Lower leg skin (tissue), 4 donors: ENCODE data around the gene SEC14L1. TPM values are rescaled to one million over a fixed set of nuclear protein-coding genes. Genes with fewer than 3 reads are reported as not detected.

ENCODE experiments used
- DNase-seq, 2 donors: peaks; one replicate each; pipeline ENCODE4 v3.0.0-alpha.2; 2019; ENCODE audit warnings: low spot score in 2 of 2
- H3K4me3 ChIP-seq: fragments of 200-600 bp; sonication (generic); 2 replicates; pipeline ENCODE4 v1.5.1; 2017; ENCODE audit warnings: mild to moderate bottlenecking, low read depth; ENCODE audit not compliant: poor library complexity, severe bottlenecking
- POLR2A ChIP-seq, 2 donors: fragments of 450-650 bp; IDR thresholded peaks; one replicate each; pipeline ENCODE4 v1.6.1; 2016 to 2017; ENCODE audit warnings: antibody characterized with exemption in 2 of 2, mild to moderate bottlenecking in 1 of 2, moderate library complexity in 1 of 2
- WGBS, 2 donors: methylation state at CpG; one replicate each; pipeline ENCODE4 v1.1.5; 2018; 5-methylcytosine and 5-hydroxymethylcytosine counted together
- intact Hi-C: fragments of 100-400 bp; cut with DNase I; formaldehyde crosslinking; loops from one replicate; pipeline ENCODE4 v1.15.0; 2023; ENCODE audit warnings: low total_unique reads
- total RNA-seq, 4 donors: library from RNA; depleted of rRNA; stranded (reverse); fragments of >200 nt; gene quantifications; one replicate each; pipeline ENCODE4 v1.1.0, GENCODE V29; 2016
- TF ChIP-seq, protein P1 (sequence below), 3 donors: fragments of 450-650 bp; IDR thresholded peaks; one replicate each; pipeline ENCODE4 v1.5.1; 2016; ENCODE audit warnings: antibody characterized with exemption in 3 of 3, mild to moderate bottlenecking in 3 of 3, moderate library complexity in 2 of 3

SEC14L1 gene
- total RNA-seq, 4 donors from 2014 or later = 19.1 to 59.5 (median 46.3) TPM

DNA sequence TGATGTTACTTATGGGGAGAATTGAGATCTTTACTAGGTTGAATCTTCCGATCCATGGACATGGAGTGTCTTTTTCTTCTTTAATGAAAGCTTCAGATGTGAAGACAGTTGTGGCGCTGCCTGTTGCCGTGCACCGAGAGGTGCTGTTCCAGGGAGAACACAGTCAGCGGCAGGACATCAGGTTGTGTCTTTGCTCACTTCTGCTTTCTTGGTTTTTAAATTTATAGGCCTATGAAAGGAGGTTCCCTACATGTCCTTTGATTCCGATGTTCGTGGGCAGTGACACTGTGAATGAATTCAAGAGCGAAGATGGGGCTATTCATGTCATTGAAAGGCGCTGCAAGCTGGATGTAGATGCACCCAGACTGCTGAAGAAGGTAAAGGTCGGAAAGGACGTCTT is 49.8 kb downstream of the SEC14L1 start:
- 88 to 92% methylated on average over 11 of the region's 11 CpGs for WGBS, 2 donors
- no peak overlapping the region for H3K4me3 ChIP-seq
- DNase-seq = no peak
- TF ChIP-seq, protein P1, sequence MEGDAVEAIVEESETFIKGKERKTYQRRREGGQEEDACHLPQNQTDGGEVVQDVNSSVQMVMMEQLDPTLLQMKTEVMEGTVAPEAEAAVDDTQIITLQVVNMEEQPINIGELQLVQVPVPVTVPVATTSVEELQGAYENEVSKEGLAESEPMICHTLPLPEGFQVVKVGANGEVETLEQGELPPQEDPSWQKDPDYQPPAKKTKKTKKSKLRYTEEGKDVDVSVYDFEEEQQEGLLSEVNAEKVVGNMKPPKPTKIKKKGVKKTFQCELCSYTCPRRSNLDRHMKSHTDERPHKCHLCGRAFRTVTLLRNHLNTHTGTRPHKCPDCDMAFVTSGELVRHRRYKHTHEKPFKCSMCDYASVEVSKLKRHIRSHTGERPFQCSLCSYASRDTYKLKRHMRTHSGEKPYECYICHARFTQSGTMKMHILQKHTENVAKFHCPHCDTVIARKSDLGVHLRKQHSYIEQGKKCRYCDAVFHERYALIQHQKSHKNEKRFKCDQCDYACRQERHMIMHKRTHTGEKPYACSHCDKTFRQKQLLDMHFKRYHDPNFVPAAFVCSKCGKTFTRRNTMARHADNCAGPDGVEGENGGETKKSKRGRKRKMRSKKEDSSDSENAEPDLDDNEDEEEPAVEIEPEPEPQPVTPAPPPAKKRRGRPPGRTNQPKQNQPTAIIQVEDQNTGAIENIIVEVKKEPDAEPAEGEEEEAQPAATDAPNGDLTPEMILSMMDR (IDR thresholded peaks at IDR 0.05) = no peak
- TF ChIP-seq POLR2A (IDR thresholded peaks at IDR 0.05) = no peak
- intact Hi-C loops = no loop called here

DNA sequence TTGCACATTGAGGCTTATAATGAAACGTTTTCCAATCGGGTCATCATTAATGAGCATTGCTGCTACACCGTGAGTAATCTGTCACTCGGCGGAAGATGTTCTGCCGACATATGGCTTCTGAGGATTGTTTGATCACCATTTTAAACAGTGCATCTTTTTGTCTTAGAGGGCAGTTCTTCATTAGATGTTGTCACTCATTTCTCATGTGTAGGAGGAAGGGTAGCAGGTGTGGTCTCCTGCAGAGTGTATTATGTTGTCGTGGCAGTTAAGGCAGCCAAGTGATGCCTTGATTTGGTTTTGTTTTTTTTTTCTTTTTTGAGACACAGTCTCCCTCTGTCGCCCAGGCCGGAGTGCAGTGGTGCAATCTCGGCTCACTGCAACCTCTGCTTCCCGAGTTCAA is 50.5 kb downstream of the SEC14L1 start:
- no peak overlapping the region for H3K4me3 ChIP-seq
- WGBS, 2 donors = 86 to 89% methylated on average over 11 of the region's 11 CpGs
- intact Hi-C loops = no loop called here
- no peak for DNase-seq
- TF ChIP-seq, protein P1 (IDR thresholded peaks at IDR 0.05) = no peak
- TF ChIP-seq POLR2A (IDR thresholded peaks at IDR 0.05) = no peak

DNA sequence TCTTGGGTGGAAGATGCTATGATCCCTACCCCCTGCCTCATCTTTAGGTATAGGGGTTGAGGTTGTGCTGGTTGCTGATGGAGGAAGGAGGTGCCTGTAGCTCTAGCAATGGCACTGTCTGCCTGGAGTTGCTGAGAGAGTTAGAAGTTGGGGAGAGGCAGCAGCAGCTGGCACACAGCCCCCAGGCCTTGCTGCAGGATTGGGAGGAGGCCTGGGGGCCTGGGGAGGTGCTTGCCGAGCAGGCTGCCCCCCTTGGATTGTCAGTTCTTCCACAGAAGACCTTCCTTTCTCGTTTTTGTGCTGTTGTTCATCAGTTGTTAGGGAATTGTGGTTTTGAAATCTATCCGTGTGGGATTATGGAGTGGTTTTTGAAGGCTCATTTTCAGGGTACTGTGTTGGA is 52.9 kb downstream of the SEC14L1 start:
- no peak for DNase-seq
- intact Hi-C loops = no loop called here
- no peak for TF ChIP-seq POLR2A (IDR thresholded peaks at IDR 0.05)
- TF ChIP-seq, protein P1 (IDR thresholded peaks at IDR 0.05) = no peak
- H3K4me3 ChIP-seq = no peak overlapping the region
- 51 to 61% methylated on average over 3 of the region's 3 CpGs for WGBS, 2 donors

DNA sequence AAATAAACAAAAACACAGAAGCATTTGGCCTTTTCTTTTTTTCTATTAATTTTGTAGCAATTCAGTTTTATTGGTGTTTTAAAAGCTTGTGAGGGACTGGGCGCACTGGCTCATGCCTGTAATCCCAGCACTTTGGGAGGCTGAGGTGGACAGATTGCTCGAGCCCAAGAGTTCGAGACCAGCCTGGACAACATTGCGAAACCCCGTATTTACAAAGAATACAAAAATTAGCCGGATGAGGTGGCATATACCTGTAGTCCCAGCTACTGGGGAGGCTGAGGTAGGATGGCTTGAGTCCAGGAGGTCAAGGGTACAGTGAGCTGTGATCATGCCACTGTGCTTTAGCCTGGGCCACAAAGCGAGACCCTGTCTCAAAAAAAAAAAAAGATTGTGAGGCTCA is 53.4 kb downstream of the SEC14L1 start:
- intact Hi-C loops = no loop called here
- WGBS, 2 donors = 92 to 95% methylated on average over 7 of the region's 7 CpGs
- H3K4me3 ChIP-seq = no peak overlapping the region
- DNase-seq = no peak
- TF ChIP-seq, protein P1 (IDR thresholded peaks at IDR 0.05) = no peak
- TF ChIP-seq POLR2A (IDR thresholded peaks at IDR 0.05) = no peak

DNA sequence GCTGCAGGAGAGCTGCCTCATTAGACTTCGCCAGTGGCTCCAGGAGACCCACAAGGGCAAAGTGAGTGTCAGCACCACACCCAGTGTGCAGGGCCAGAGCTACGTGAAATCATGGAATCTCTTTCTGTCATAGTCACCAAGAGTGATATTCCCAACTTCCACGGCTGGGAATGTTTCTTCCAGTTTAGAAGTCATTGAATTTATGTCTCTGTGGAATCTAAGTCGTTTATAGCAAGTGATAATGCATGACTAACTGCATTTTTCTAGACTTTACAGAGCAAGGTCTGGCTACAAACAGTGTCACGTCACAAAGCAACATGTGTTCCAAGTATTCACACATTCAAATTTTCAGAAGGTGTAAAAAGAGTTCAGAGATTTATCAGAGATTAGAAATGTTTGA is 55.5 kb downstream of the SEC14L1 start:
- intact Hi-C loops = no loop called here
- 85 to 87% methylated on average over 5 of the region's 5 CpGs for WGBS, 2 donors
- TF ChIP-seq, protein P1 (IDR thresholded peaks at IDR 0.05) = no peak
- TF ChIP-seq POLR2A (IDR thresholded peaks at IDR 0.05) = no peak
- DNase-seq = no peak
- H3K4me3 ChIP-seq = no peak overlapping the region

DNA sequence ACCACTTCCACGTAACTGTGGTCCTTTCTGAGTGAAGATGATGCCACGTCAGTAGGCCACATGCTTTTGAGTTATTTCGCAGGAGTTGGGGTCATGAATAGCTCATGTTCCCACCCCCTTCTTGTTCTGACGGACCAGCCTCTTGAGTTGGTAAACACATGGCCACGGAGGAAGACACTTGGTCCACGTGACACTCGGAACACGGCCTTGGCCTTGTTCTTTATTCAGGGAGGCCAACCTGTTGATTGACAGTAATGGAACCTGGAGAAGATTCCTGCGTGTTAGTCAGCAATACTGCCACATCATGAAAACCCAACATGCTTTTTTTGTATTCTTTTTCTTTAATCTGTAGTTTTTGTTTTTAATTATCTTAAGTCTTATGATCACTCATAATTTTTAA is 56.3 kb downstream of the SEC14L1 start:
- no peak overlapping the region for H3K4me3 ChIP-seq
- DNase-seq = no peak
- no peak for TF ChIP-seq POLR2A (IDR thresholded peaks at IDR 0.05)
- TF ChIP-seq, protein P1 (IDR thresholded peaks at IDR 0.05) = no peak
- WGBS, 2 donors = 91 to 97% methylated on average over 9 of the region's 9 CpGs
- intact Hi-C loops = no loop called here
